Testis (tissue), 3 donors: ENCODE results near the gene COL13A1. TPM values are rescaled to one million over a fixed set of nuclear protein-coding genes. Genes with fewer than 3 reads are reported as not detected.

Experiments used
- DNase-seq: peaks from one replicate; pipeline ENCODE4 v3.0.0-alpha.2; 2019
- H3K27ac ChIP-seq, 2 donors: fragments of 200-600 bp; sonication (generic); one replicate each; pipeline ENCODE4 v1.5.1; 2019
- H3K27me3 ChIP-seq: fragments of 200-600 bp; sonication (generic); one replicate; pipeline ENCODE4 v1.5.1; 2019
- H3K36me3 ChIP-seq: fragments of 200-600 bp; sonication (generic); one replicate; pipeline ENCODE4 v1.5.1; 2017; ENCODE audit warnings: low read depth; ENCODE audit errors: missing control alignments
- H3K4me1 ChIP-seq: fragments of 200-600 bp; sonication (generic); one replicate; pipeline ENCODE4 v1.5.1; 2019
- H3K4me3 ChIP-seq, 2 donors: fragments of 200-600 bp; sonication (generic); one replicate each; pipeline ENCODE4 v1.5.1; 2017 to 2019
- H3K9me3 ChIP-seq: fragments of 200-600 bp; sonication (generic); one replicate; pipeline ENCODE4 v1.5.1; 2017
- POLR2A ChIP-seq: fragments of 450-650 bp; IDR thresholded peaks from one replicate; pipeline ENCODE4 v1.6.1; 2017; ENCODE audit warnings: antibody characterized with exemption, mild to moderate bottlenecking, moderate library complexity
- WGBS, 2 donors: methylation state at CpG; one replicate each; pipeline ENCODE4 v1.1.5; 2018; 5-methylcytosine and 5-hydroxymethylcytosine counted together
- intact Hi-C: fragments of 100-400 bp; cut with DNase I; formaldehyde crosslinking; loops from one replicate; pipeline ENCODE4 v1.15.1; 2023; ENCODE audit warnings: low total_unique reads
- polyA plus RNA-seq: library from polyadenylated mRNA; stranded (reverse); fragments of 350-450 nt; fragmentation: Illumina TruSeq; extraction: RNeasy Lipid Tissue Mini Kit (QIAGEN cat#74804); gene quantifications from one replicate; pipeline ENCODE4 v1.2.3, GENCODE V29; 2014; ENCODE audit warnings: low read depth, low replicate concordance; ENCODE audit not compliant: insufficient read depth
- total RNA-seq, 2 donors: library from RNA; depleted of rRNA; stranded (reverse); fragments of >200 nt; gene quantifications; one replicate each; pipeline ENCODE4 v1.2.3, GENCODE V29; 2016
- TF ChIP-seq, protein P1 (sequence below), 3 experiments: fragments of 450-650 bp in 2 of 3; fragments of 200-600 bp in 1 of 3; sonication (generic) in 1 of 3; IDR thresholded peaks; one replicate each; pipeline ENCODE4 v1.5.1; 2016 to 2019; ENCODE audit warnings: antibody characterized with exemption in 3 of 3, mild to moderate bottlenecking in 2 of 3, moderate library complexity in 1 of 3

The COL13A1 gene
- total and polyA plus RNA-seq, 3 donors from 2014 or later, result 0.94 to 2.5 (median 1.5) TPM

DNA sequence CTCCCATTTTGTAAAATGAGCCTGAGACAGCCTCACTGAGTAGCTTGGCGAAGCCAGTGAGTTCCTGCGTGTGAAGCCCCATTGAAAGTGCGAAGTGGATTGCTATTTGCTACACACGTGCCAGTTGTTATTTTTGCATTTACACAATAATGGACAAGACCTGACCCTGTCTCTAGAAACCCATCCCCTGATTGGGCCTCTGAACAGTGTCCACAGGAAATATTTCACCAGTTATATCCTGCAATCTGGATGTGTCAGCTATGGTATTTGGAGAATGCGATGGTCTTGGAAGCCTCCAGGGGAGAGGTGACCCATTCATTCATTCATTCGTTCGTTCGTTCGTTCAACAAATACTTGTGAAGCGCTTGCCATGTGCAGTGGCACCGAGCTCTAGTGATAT, 37.1 kb downstream of the COL13A1 start:
- Histone ChIP-seq H3K4me3 (no peak overlapping the region), H3K9me3 (no peaks in the 10 kb centered on the region), H3K27ac (no peak overlapping the region), H3K27me3 (no peaks in the 10 kb centered on the region), H3K36me3 (no peaks in the 10 kb centered on the region), H3K4me1 (peaks cover 6% of the 10 kb centered on the region)
- no peak for TF ChIP-seq POLR2A
- intact Hi-C loops, result no loop called here
- DNase-seq, result no peak
- WGBS, 2 donors, result 84 to 92% methylated on average over 11 of the region's 11 CpGs

DNA sequence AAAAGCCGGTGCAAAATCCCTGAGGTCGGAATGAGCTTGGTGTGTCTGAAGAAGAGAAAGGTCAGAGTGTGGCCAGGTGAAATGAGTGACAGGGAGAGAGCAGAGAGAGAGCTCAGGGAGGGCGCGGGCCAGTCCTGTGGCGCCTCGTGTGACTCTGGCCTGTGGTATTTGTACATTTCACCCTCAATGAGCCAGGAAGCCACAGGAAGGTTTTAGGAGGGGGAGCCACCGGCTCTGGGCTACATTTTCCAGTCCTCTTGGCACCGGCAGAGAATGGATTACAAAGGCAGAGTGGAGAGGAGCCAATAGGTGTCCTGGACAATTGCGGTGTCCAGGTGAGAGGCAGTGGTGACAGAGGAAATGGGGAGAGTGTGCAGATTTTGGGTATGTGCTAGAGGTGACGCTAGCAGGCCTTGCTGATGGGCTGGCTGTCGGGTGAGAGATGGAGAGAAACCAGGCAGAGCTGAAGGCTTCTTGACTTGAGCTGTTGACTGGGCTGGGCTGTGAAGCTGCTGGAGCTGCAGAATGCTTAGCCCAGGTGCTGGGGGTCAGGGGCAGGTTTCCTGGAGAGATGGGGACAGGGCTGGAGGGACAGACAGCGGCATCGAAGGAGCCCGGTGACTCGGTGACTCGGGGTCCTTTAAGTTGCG, 38.1 kb downstream of the COL13A1 start:
- Histone ChIP-seq H3K9me3 (no peaks in the 10 kb centered on the region), H3K4me1 (peaks cover 6% of the 10 kb centered on the region), H3K27me3 (no peaks in the 10 kb centered on the region), H3K4me3 (no peak overlapping the region), H3K36me3 (no peaks in the 10 kb centered on the region), H3K27ac (no peak overlapping the region)
- 83 to 90% methylated on average over 17 of the region's 17 CpGs for WGBS, 2 donors
- TF ChIP-seq, protein P1, sequence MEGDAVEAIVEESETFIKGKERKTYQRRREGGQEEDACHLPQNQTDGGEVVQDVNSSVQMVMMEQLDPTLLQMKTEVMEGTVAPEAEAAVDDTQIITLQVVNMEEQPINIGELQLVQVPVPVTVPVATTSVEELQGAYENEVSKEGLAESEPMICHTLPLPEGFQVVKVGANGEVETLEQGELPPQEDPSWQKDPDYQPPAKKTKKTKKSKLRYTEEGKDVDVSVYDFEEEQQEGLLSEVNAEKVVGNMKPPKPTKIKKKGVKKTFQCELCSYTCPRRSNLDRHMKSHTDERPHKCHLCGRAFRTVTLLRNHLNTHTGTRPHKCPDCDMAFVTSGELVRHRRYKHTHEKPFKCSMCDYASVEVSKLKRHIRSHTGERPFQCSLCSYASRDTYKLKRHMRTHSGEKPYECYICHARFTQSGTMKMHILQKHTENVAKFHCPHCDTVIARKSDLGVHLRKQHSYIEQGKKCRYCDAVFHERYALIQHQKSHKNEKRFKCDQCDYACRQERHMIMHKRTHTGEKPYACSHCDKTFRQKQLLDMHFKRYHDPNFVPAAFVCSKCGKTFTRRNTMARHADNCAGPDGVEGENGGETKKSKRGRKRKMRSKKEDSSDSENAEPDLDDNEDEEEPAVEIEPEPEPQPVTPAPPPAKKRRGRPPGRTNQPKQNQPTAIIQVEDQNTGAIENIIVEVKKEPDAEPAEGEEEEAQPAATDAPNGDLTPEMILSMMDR (IDR thresholded peaks at IDR 0.05), result no peak
- TF ChIP-seq POLR2A, result no peak
- no peak for DNase-seq
- intact Hi-C loops, result no loop called here

DNA sequence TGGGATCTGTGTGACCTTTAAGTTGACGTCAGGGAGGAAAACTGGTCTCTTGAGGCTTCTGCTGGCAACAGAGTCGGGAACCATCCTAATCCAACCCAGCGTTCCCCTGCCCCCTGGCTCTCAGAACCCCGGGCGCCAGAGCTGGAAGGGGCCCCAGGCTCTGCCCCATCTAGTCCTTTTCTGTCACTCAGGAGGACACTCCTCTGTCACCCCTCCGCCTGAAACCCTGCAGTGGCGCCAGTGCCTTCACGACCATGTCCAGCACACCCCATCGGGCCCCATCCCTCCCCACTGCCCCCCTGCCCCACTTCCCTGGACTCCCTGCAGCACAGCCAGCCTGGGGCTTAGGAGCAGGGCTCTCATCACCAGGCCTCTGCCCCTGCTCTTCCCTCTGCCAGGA, 39.1 kb downstream of the COL13A1 start:
- H3K36me3 ChIP-seq, result no peaks in the 10 kb centered on the region
- peaks cover 4% of the 10 kb centered on the region for H3K4me1 ChIP-seq
- no peaks in the 10 kb centered on the region for H3K27me3 ChIP-seq
- WGBS, 2 donors, result 87 to 88% methylated on average over 9 of the region's 9 CpGs
- TF ChIP-seq POLR2A, result no peak
- TF ChIP-seq, protein P1 (IDR thresholded peaks at IDR 0.05), result no peak
- no peak for DNase-seq
- intact Hi-C loops, result no loop called here
- H3K4me3 ChIP-seq, result no peak overlapping the region
- no peak overlapping the region for H3K27ac ChIP-seq
- no peaks in the 10 kb centered on the region for H3K9me3 ChIP-seq

DNA sequence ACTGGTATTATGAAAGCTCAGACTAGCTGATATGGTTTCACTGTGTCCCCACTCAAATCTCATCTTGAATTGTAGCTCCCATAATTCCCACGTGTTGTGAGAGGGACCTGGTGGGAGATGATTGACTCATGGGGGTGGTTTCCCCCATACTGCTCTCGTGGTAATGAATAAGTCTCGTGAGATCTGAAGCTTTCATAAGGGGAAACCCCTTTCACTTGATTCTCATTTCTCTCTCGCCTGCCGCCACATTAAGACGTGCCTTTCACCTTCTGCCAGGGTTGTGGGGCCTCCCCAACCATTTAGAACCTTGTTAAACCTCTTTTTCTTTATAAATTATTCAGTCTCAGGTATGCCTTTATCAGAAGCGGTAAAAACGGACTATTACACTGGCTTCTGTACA, 40.3 kb downstream of the COL13A1 start:
- 81 to 86% methylated on average over 8 of the region's 8 CpGs for WGBS, 2 donors
- H3K4me1 ChIP-seq, result no peaks in the 10 kb centered on the region
- no peaks in the 10 kb centered on the region for H3K27me3 ChIP-seq
- H3K27ac ChIP-seq, result no peak overlapping the region
- no peak for DNase-seq
- intact Hi-C loops, result no loop called here
- no peaks in the 10 kb centered on the region for H3K36me3 ChIP-seq
- no peaks in the 10 kb centered on the region for H3K9me3 ChIP-seq
- H3K4me3 ChIP-seq, result no peak overlapping the region
- no peak for TF ChIP-seq POLR2A
- TF ChIP-seq, protein P1 (IDR thresholded peaks at IDR 0.05), result no peak

DNA sequence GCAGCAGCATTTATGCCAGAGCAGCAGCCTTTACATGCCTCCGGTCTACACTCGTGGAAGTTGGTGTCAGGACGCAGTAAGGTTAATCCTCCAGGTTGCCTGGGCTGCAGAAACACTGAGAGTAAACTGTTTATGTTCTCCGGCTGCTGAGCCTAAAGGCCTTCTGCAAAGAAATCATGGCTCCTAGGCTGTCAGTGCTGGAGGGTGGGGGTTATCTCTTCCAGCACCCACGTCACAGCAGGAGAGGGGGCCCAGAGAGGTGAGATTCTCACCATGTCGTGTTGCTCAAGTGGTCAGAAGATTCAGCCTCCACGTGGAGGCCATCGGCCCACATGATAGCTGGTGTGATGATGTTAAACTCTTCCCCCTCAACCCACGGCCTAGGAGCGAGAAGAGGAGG, 41.2 kb downstream of the COL13A1 start:
- intact Hi-C loops, result no loop called here

More for the DNA sequence above, 41.2 kb downstream of the COL13A1 start:
- Histone ChIP-seq H3K9me3 (no peaks in the 10 kb centered on the region), H3K36me3 (no peaks in the 10 kb centered on the region), H3K27me3 (no peaks in the 10 kb centered on the region), H3K4me1 (no peaks in the 10 kb centered on the region), H3K27ac (no peak overlapping the region), H3K4me3 (no peak overlapping the region)
- TF ChIP-seq, protein P1 (IDR thresholded peaks at IDR 0.05), result no peak
- no peak for TF ChIP-seq POLR2A
- no peak for DNase-seq
- 90 to 92% methylated on average over 10 of the region's 10 CpGs for WGBS, 2 donors
